A673 (cell line): ENCODE measurements around the gene RAB27A.

Experiments
- CTCF ChIP-seq: fragments of 300-800, 200-600 bp; sonication (generic); conservative IDR thresholded peaks from 2 replicates; pipeline ENCODE4 v1.5.1; 2017; ENCODE audit warnings: low read depth, mild to moderate bottlenecking, antibody characterized with exemption, low read length, moderate library complexity, mixed read lengths
- EZH2 ChIP-seq: fragments of 200-600 bp; sonication (generic); IDR thresholded peaks from 2 replicates; pipeline ENCODE4 v1.6.1; 2017; ENCODE audit warnings: borderline replicate concordance, low read depth, mild to moderate bottlenecking, mixed read lengths, antibody characterized with exemption, low read length; ENCODE audit not compliant: poor library complexity, severe bottlenecking

DNA sequence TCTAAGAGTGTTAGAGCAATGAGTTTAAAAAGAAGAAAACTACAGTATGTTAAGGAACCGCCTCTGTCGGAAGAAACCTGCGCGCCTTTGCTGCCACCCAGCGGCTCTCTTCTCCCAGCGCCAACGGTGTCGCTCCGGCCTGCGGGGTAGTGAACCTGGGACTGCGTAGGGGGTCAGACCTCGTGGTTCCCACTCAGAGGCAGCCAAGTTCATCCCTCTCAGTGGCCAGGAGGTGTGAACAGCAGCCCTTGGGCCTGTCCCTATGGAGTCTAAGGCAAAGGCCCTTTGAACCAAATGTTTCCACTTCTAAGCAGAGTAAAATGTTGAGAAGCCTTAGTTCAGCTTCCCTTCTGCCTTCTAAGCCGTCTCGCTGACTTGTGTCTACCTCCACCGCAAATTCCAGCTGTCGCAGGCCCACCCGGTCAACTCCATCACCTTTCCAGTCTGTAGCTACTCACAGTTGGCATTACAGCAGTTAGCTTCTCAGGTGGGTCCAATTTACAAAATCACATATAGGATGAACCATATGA lies 980 bp upstream of the RAB27A start:
- TF ChIP-seq CTCF (peak; percentile 93), EZH2 (no peak)
